Bronchial epithelial cell (primary cell): Measurements from ENCODE around the gene PCSK2. TPM values are rescaled to one million over a fixed set of nuclear protein-coding genes. Genes with fewer than 3 reads are reported as not detected.

ENCODE experiments used
- DNase-seq: peaks from one replicate; pipeline ENCODE4 v3.0.0-alpha.2; 2010; ENCODE audit warnings: low read depth
- FAIRE-seq: peaks from 2 replicates; lab custom pipeline; 2011; peaks lifted over from hg19 to GRCh38; lab: Jason Lieb, UNC
- H3K27me3 ChIP-seq: 2 replicates; pipeline ENCODE4 v1.5.1; 2011; ENCODE audit warnings: low read length; ENCODE audit not compliant: control insufficient read depth, insufficient read depth
- H3K36me3 ChIP-seq: 2 replicates; pipeline ENCODE4 v1.5.1; 2011; ENCODE audit warnings: low read length; ENCODE audit not compliant: control insufficient read depth, insufficient read depth
- H3K4me3 ChIP-seq: 2 replicates; pipeline ENCODE4 v1.5.1; 2011; ENCODE audit warnings: mild to moderate bottlenecking, low read depth, low read length, control low read depth
- CTCF ChIP-seq: IDR thresholded peaks from 2 replicates; pipeline ENCODE4 v1.5.1; 2011; ENCODE audit warnings: mild to moderate bottlenecking, moderate library complexity, low read length, control low read depth, inconsistent platforms; ENCODE audit not compliant: insufficient read depth, severe bottlenecking
- total RNA-seq: library from RNA; depleted of rRNA; stranded (reverse); fragments of >200 nt; gene quantifications from 2 replicates; pipeline ENCODE4 v1.2.1, GENCODE V29; 2014

Gene PCSK2
- total RNA-seq, 1 donor from 2014 or later: not detected

- H3K27me3 ChIP-seq: peaks cover 8% of the 10 kb centered on the region
- FAIRE-seq (no peak), DNase-seq (no peak)
- no peak overlapping the region for H3K4me3 ChIP-seq
- TF ChIP-seq CTCF: no peak
- H3K36me3 ChIP-seq: no peaks in the 10 kb centered on the region
These were observed 222.2 kb downstream of the PCSK2 start for GRCh38 chr20:17449031-17449430.

GRCh38 chr20:17452441-17452840, 225.6 kb downstream of the PCSK2 start:
- no peak for TF ChIP-seq CTCF
- FAIRE-seq (no peak), DNase-seq (no peak)
- H3K4me3 ChIP-seq: no peak overlapping the region
- H3K36me3 ChIP-seq: no peaks in the 10 kb centered on the region
- no peaks in the 10 kb centered on the region for H3K27me3 ChIP-seq

- H3K36me3 ChIP-seq: no peaks in the 10 kb centered on the region
- FAIRE-seq (no peak), DNase-seq (no peak)
- no peaks in the 10 kb centered on the region for H3K27me3 ChIP-seq
- TF ChIP-seq CTCF: no peak
- no peak overlapping the region for H3K4me3 ChIP-seq
These were observed 226.8 kb downstream of the PCSK2 start for GRCh38 chr20:17453592-17453991.

- H3K27me3 ChIP-seq: no peaks in the 10 kb centered on the region
- peak; percentile 18 for FAIRE-seq
- TF ChIP-seq CTCF: no peak
These were observed 229.4 kb downstream of the PCSK2 start for GRCh38 chr20:17456279-17456678.

GRCh38 chr20:17457079-17457478, 230.2 kb downstream of the PCSK2 start:
- H3K27me3 ChIP-seq: no peaks in the 10 kb centered on the region
- no peak for FAIRE-seq
- no peak for TF ChIP-seq CTCF
- DNase-seq: no peak
- no peaks in the 10 kb centered on the region for H3K36me3 ChIP-seq
- H3K4me3 ChIP-seq: no peak overlapping the region

More at GRCh38 chr20:17456279-17456678, 229.4 kb downstream of the PCSK2 start:
- DNase-seq: no peak
- Histone ChIP-seq H3K4me3 (no peak overlapping the region), H3K36me3 (no peaks in the 10 kb centered on the region)

GRCh38 chr20:17457588-17458190, 230.8 kb downstream of the PCSK2 start:
- FAIRE-seq (no peak), DNase-seq (peak; percentile 42)
- H3K4me3 ChIP-seq: no peak overlapping the region
- no peaks in the 10 kb centered on the region for H3K36me3 ChIP-seq
- H3K27me3 ChIP-seq: no peaks in the 10 kb centered on the region
- no peak for TF ChIP-seq CTCF
